H9 (cell line): ENCODE results near the gene WFIKKN1. TPM values are rescaled to one million over a fixed set of nuclear protein-coding genes. Genes with fewer than 3 reads are reported as not detected.

ENCODE experiments used
- DNase-seq: peaks from one replicate; pipeline ENCODE4 v3.0.0-alpha.2; 2017
- H2AFZ ChIP-seq: one replicate; pipeline ENCODE4 v1.6.1; 2013; ENCODE audit warnings: mild to moderate bottlenecking, low read length, control low read depth, moderate library complexity
- H2AK5ac ChIP-seq: 2 replicates; pipeline ENCODE4 v1.6.1; 2013; ENCODE audit warnings: low read length, control low read depth, mixed read lengths; ENCODE audit not compliant: insufficient read length
- H2BK120ac ChIP-seq: one replicate; pipeline ENCODE4 v1.6.1; 2013; ENCODE audit warnings: low read depth, mild to moderate bottlenecking, low read length, control low read depth, inconsistent platforms; ENCODE audit not compliant: poor library complexity, severe bottlenecking
- H2BK12ac ChIP-seq: 2 replicates; pipeline ENCODE4 v1.6.1; 2013; ENCODE audit warnings: low read length, control low read depth, mixed read lengths, low read depth; ENCODE audit not compliant: insufficient read length
- H2BK15ac ChIP-seq: 2 replicates; pipeline ENCODE4 v1.6.1; 2013; ENCODE audit warnings: low read depth, low read length, control low read depth
- H2BK20ac ChIP-seq: one replicate; pipeline ENCODE4 v1.6.1; 2013; ENCODE audit warnings: low read depth, mild to moderate bottlenecking, low read length, control low read depth, inconsistent platforms; ENCODE audit not compliant: poor library complexity, severe bottlenecking
- H2BK5ac ChIP-seq: 2 replicates; pipeline ENCODE4 v1.6.1; 2013; ENCODE audit warnings: low read length, control low read depth, mixed read lengths; ENCODE audit not compliant: insufficient read length
- H3K14ac ChIP-seq: 2 replicates; pipeline ENCODE4 v1.6.1; 2013; ENCODE audit warnings: low read length, control low read depth; ENCODE audit not compliant: insufficient read depth
- H3K18ac ChIP-seq: 2 replicates; pipeline ENCODE4 v1.6.1; 2013; ENCODE audit warnings: low read depth, mild to moderate bottlenecking, mixed read lengths, low read length, control low read depth; ENCODE audit not compliant: insufficient read length
- H3K23ac ChIP-seq: 2 replicates; pipeline ENCODE4 v1.6.1; 2013; ENCODE audit warnings: low read length, control low read depth, mixed read lengths, low read depth; ENCODE audit not compliant: insufficient read length
- H3K23me2 ChIP-seq: 2 replicates; pipeline ENCODE4 v1.6.1; 2013; ENCODE audit warnings: low read depth, mild to moderate bottlenecking, mixed read lengths, low read length, control low read depth; ENCODE audit not compliant: insufficient read length, poor library complexity, severe bottlenecking
- H3K27ac ChIP-seq: 2 replicates; pipeline ENCODE4 v1.5.1; 2013; ENCODE audit warnings: low read length, control low read depth, mixed read lengths, low read depth; ENCODE audit not compliant: insufficient read length
- H3K27me3 ChIP-seq: 2 replicates; pipeline ENCODE4 v1.6.1; 2013; ENCODE audit warnings: low read length, control low read depth, inconsistent platforms; ENCODE audit not compliant: insufficient read depth
- H3K4ac ChIP-seq: 2 replicates; pipeline ENCODE4 v1.6.1; 2013; ENCODE audit warnings: low read depth, mild to moderate bottlenecking, control low read depth, inconsistent platforms, low read length, moderate library complexity
- H3K4me1 ChIP-seq: 2 replicates; pipeline ENCODE4 v1.6.1; 2013; ENCODE audit warnings: low read length, control low read depth, inconsistent platforms; ENCODE audit not compliant: insufficient read depth
- H3K4me2 ChIP-seq: 2 replicates; pipeline ENCODE4 v1.6.1; 2013; ENCODE audit warnings: low read length, control low read depth, mixed read lengths; ENCODE audit not compliant: insufficient read length, insufficient read depth
- H3K56ac ChIP-seq: 2 replicates; pipeline ENCODE4 v1.6.1; 2013; ENCODE audit warnings: low read depth, mild to moderate bottlenecking, mixed read lengths, low read length, control low read depth; ENCODE audit not compliant: insufficient read length
- H3K79me1 ChIP-seq: 2 replicates; pipeline ENCODE4 v1.6.1; 2013; ENCODE audit warnings: low read depth, mild to moderate bottlenecking, moderate library complexity, low read length, control low read depth, inconsistent platforms; ENCODE audit not compliant: insufficient read depth, poor library complexity, severe bottlenecking
- H3K79me2 ChIP-seq: 2 replicates; pipeline ENCODE4 v1.6.1; 2013; ENCODE audit warnings: low read length, control low read depth, inconsistent platforms; ENCODE audit not compliant: insufficient read depth
- H3K9ac ChIP-seq: 2 replicates; pipeline ENCODE4 v1.6.1; 2013; ENCODE audit warnings: low read length, control low read depth, mixed read lengths; ENCODE audit not compliant: insufficient read length; ENCODE audit errors: extremely low read depth
- H3K9me3 ChIP-seq: one replicate; pipeline ENCODE4 v1.6.1; 2013; ENCODE audit warnings: low read depth, low read length, inconsistent platforms; ENCODE audit not compliant: control insufficient read depth
- H3T11ph ChIP-seq: one replicate; pipeline ENCODE4 v1.6.1; 2013; ENCODE audit warnings: mild to moderate bottlenecking, low read length, control low read depth, inconsistent platforms
- H4K20me1 ChIP-seq: one replicate; pipeline ENCODE4 v1.6.1; 2013; ENCODE audit not compliant: control insufficient read depth, insufficient read length, insufficient read depth
- H4K5ac ChIP-seq: 2 replicates; pipeline ENCODE4 v1.6.1; 2013; ENCODE audit warnings: low read depth, mild to moderate bottlenecking, mixed read lengths, low read length, control low read depth; ENCODE audit not compliant: insufficient read length
- H4K8ac ChIP-seq: replicated peaks from 2 replicates; pipeline ENCODE4 v1.6.1; 2013; ENCODE audit warnings: low read length, control low read depth, mixed read lengths, low read depth; ENCODE audit not compliant: insufficient read length
- H4K91ac ChIP-seq: 2 replicates; pipeline ENCODE4 v1.6.1; 2013; ENCODE audit warnings: low read depth, mild to moderate bottlenecking, moderate library complexity, mixed read lengths, low read length, control low read depth; ENCODE audit not compliant: insufficient read length
- H3K27ac Mint-ChIP-seq, 3 experiments: 2 replicates in 2 of 3; 3 replicates in 1 of 3; pipeline ENCODE4 v1.8.0; 2020 to 2021; ENCODE audit warnings: mixed read lengths in 3 of 3, mild to moderate bottlenecking in 1 of 3, moderate library complexity in 1 of 3
- H3K27me3 Mint-ChIP-seq: 2 replicates; pipeline ENCODE4 v1.8.0; 2021; ENCODE audit warnings: low read depth, mild to moderate bottlenecking, moderate library complexity, mixed read lengths
- H3K36me3 Mint-ChIP-seq, 3 experiments: 2 replicates in 2 of 3; 3 replicates in 1 of 3; pipeline ENCODE4 v1.8.0; 2020 to 2021; ENCODE audit warnings: low read depth in 3 of 3, mixed read lengths in 3 of 3; ENCODE audit not compliant: insufficient read depth in 1 of 3
- H3K4me1 Mint-ChIP-seq, 2 experiments: 2 replicates each; pipeline ENCODE4 v1.8.0; 2020; ENCODE audit warnings: mixed read lengths in 2 of 2
- H3K4me3 Mint-ChIP-seq, 2 experiments: 2 replicates in 1 of 2; 3 replicates in 1 of 2; pipeline ENCODE4 v1.8.0; 2020 to 2021; ENCODE audit warnings: mild to moderate bottlenecking in 2 of 2, mixed read lengths in 2 of 2, moderate library complexity in 1 of 2
- H3K9me3 Mint-ChIP-seq, 2 experiments: 2 replicates in 1 of 2; 3 replicates in 1 of 2; pipeline ENCODE4 v1.8.0; 2020; ENCODE audit warnings: mild to moderate bottlenecking in 2 of 2, mixed read lengths in 2 of 2, moderate library complexity in 1 of 2
- CTCF ChIP-seq: fragments of 200-600 bp; sonication (generic); conservative IDR thresholded peaks from 3 replicates; pipeline ENCODE4 v1.8.0; 2021; ENCODE audit warnings: antibody characterized with exemption, mild to moderate bottlenecking
- WGBS: extraction: QIAGEN DNeasy Blood & Tissue Kit; methylation state at CpG from one replicate; pipeline ENCODE4 v1.1.7; 2013; ENCODE audit warnings: missing lambda C conversion rate, low lambda C conversion rate, mixed read lengths; ENCODE audit not compliant: insufficient read length; ENCODE audit errors: extremely low coverage; 5-methylcytosine and 5-hydroxymethylcytosine counted together
- total RNA-seq: library from RNA; stranded (reverse); gene quantifications from 2 replicates; pipeline ENCODE4 v1.2.1, GENCODE V29; 2021

Gene WFIKKN1
- total RNA-seq, 1 experiment from 2014 or later, result 8.3 TPM

GRCh38 chr16:641326-642188 lies 10.8 kb downstream of the WFIKKN1 start, which contains the start of gene MCRIP2:
MCRIP2 (plus strand) TSS chr16:641828; CDS start chr16:641992, 164 bp downstream.
- H2BK5ac ChIP-seq, result no peak within 1 kb of the TSS
- peak; percentile 90 for DNase-seq
- H3K27ac ChIP-seq, result no peak within 1 kb of the TSS
- no peak within 1 kb of the TSS for H2BK120ac ChIP-seq
- Mint-ChIP-seq H3K4me1 (peaks cover 14 to 28% of the 10 kb centered on the region in 2 experiments), H3K4me3 (peak within 1 kb of the TSS; percentile 68 to 79), H3K27me3 (peaks cover 2% of the 10 kb centered on the region; the same call in 1 of the 2 replicates), H3K9me3 (peaks cover 2% of the 10 kb centered on the region in 2 experiments; a peak in 2 of 5 replicates), H3K36me3 (peaks cover 2 to 15% (median 4%) of the 10 kb centered on the region in 3 experiments; a peak in 5 of 7 replicates), H3K27ac (peak within 1 kb of the TSS in 2 of 3 experiments; percentile 53 to 86; a peak in 2 of 7 replicates)
- H2BK12ac ChIP-seq, result no peak within 1 kb of the TSS
- H4K5ac ChIP-seq, result no peak within 1 kb of the TSS
- peaks cover 6% of the 10 kb centered on the region for H3K23me2 ChIP-seq
- H3K27me3 ChIP-seq, result no peaks in the 10 kb centered on the region
- H3K23ac ChIP-seq, result no peak within 1 kb of the TSS
- no peak within 1 kb of the TSS for H2BK20ac ChIP-seq
- H4K20me1 ChIP-seq, result no peaks in the 10 kb centered on the region
- no peak within 1 kb of the TSS for H2BK15ac ChIP-seq
- no peaks in the 10 kb centered on the region for H3K79me2 ChIP-seq
- 0 out of 2 replicates have a peak within 1 kb of the TSS, but pooled peaks have one; percentile 10 for H3K14ac ChIP-seq
- H3K18ac ChIP-seq, result peak within 1 kb of the TSS; percentile 0
- no peak within 1 kb of the TSS for H2AFZ ChIP-seq
- peak within 1 kb of the TSS; percentile 55 for H3K4me2 ChIP-seq
- H3K4ac ChIP-seq, result no peak within 1 kb of the TSS
- H2AK5ac ChIP-seq, result no peak within 1 kb of the TSS
- no peak for TF ChIP-seq CTCF
- H3K56ac ChIP-seq, result no peak within 1 kb of the TSS
- peak within 1 kb of the TSS; percentile 1 for H3K9ac ChIP-seq
- H3K4me1 ChIP-seq, result no peaks in the 10 kb centered on the region; the same call in 1 of the 2 replicates
- WGBS, result no CpG with 5 or more reads among the region's 81 CpGs
- no peak within 1 kb of the TSS for H4K8ac ChIP-seq
- H4K91ac ChIP-seq, result no peak within 1 kb of the TSS
- no peaks in the 10 kb centered on the region for H3K9me3 ChIP-seq
- H3T11ph ChIP-seq, result no peak within 1 kb of the TSS
- H3K79me1 ChIP-seq, result no peaks in the 10 kb centered on the region
